Bronchial epithelial cell (primary cell): ENCODE measurements around the gene TSPAN18. TPM values are rescaled to one million over a fixed set of nuclear protein-coding genes. Genes with fewer than 3 reads are reported as not detected.

Source experiments
- DNase-seq: peaks from one replicate; pipeline ENCODE4 v3.0.0-alpha.2; 2010; ENCODE audit warnings: low read depth
- FAIRE-seq: peaks from 2 replicates; lab custom pipeline; 2011; peaks lifted over from hg19 to GRCh38; lab: Jason Lieb, UNC
- H3K27me3 ChIP-seq: 2 replicates; pipeline ENCODE4 v1.5.1; 2011; ENCODE audit warnings: low read length; ENCODE audit not compliant: control insufficient read depth, insufficient read depth
- H3K36me3 ChIP-seq: 2 replicates; pipeline ENCODE4 v1.5.1; 2011; ENCODE audit warnings: low read length; ENCODE audit not compliant: control insufficient read depth, insufficient read depth
- H3K4me3 ChIP-seq: 2 replicates; pipeline ENCODE4 v1.5.1; 2011; ENCODE audit warnings: mild to moderate bottlenecking, low read depth, low read length, control low read depth
- total RNA-seq: library from RNA; depleted of rRNA; stranded (reverse); fragments of >200 nt; gene quantifications from 2 replicates; pipeline ENCODE4 v1.2.1, GENCODE V29; 2014
- TF ChIP-seq, protein P1 (sequence below): IDR thresholded peaks from 2 replicates; pipeline ENCODE4 v1.5.1; 2011; ENCODE audit warnings: mild to moderate bottlenecking, moderate library complexity, low read length, control low read depth, inconsistent platforms; ENCODE audit not compliant: insufficient read depth, severe bottlenecking

The TSPAN18 gene
- total RNA-seq, 1 donor from 2014 or later = not detected

DNA sequence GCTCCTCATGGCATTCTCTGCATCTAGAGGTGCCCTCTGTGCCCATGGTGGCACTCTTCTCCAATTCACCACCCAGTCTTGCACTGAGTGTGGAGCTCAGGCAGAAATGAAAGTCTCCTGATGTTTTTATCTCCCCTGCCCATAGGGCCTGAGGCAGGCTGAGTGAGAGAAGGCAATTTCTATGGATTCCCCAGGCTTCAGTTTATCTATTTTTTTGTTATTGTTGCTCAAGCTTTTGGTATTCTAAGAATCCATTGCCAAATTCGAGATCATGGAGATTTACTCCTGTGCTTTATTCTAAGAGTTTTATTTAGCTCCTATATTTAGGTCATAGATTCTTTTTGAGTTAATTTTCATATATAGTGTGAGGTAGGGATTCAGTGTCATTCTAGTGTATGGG, 40.7 kb downstream of the TSPAN18 start:
- DNase-seq = no peak
- Histone ChIP-seq H3K27me3 (no peaks in the 10 kb centered on the region), H3K36me3 (no peaks in the 10 kb centered on the region), H3K4me3 (no peak overlapping the region)
- TF ChIP-seq, protein P1, sequence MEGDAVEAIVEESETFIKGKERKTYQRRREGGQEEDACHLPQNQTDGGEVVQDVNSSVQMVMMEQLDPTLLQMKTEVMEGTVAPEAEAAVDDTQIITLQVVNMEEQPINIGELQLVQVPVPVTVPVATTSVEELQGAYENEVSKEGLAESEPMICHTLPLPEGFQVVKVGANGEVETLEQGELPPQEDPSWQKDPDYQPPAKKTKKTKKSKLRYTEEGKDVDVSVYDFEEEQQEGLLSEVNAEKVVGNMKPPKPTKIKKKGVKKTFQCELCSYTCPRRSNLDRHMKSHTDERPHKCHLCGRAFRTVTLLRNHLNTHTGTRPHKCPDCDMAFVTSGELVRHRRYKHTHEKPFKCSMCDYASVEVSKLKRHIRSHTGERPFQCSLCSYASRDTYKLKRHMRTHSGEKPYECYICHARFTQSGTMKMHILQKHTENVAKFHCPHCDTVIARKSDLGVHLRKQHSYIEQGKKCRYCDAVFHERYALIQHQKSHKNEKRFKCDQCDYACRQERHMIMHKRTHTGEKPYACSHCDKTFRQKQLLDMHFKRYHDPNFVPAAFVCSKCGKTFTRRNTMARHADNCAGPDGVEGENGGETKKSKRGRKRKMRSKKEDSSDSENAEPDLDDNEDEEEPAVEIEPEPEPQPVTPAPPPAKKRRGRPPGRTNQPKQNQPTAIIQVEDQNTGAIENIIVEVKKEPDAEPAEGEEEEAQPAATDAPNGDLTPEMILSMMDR = no peak
- FAIRE-seq = no peak

DNA sequence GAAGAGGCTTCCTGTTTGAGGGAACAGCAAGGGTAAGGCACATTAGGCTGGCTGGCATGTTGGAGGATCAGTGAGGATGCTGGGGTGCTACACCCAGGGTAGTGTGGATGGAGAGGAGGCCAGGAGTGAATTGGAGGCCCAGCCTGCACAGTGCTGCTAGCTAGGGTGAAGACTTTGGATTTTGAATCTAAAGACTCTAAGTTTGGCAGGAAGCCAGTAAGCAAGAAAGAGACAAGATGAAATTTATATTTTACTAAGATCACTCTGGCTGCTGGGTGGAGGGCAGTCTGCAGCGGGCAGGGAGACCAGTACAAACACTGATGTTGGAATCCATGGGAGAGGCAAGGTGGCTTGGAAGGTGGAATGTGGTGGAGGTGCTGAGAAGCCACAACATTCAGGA, 43.6 kb downstream of the TSPAN18 start:
- H3K4me3 ChIP-seq = no peak overlapping the region
- FAIRE-seq = no peak
- no peaks in the 10 kb centered on the region for H3K36me3 ChIP-seq
- DNase-seq = no peak
- peaks cover 1% of the 10 kb centered on the region for H3K27me3 ChIP-seq
- TF ChIP-seq, protein P1 = no peak

DNA sequence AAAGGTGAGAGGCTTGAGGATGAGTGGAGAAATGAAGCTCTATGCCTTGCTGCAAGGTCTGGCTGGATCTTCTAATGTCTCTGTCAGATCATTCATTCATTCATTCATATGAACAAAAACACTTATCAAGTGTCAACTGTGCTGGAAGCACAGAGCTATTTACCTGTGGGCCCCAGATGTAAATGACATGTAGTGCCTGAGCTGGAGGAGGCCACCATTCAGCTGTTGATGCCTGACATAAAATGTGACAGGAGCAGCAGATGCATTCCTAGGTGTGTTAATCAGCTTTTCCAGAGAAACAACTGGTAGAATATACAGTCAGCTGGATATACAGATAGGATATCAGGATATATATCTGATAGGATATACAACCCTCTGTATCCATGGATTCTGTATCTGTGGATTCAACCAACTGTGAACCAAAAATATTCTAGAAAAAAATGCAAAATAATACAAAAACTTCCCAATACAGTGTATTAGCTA, 44.5 kb downstream of the TSPAN18 start:
- Histone ChIP-seq H3K27me3 (peaks cover 1% of the 10 kb centered on the region), H3K4me3 (no peak overlapping the region), H3K36me3 (no peaks in the 10 kb centered on the region)
- FAIRE-seq (no peak), DNase-seq (no peak)
- TF ChIP-seq, protein P1 = no peak

DNA sequence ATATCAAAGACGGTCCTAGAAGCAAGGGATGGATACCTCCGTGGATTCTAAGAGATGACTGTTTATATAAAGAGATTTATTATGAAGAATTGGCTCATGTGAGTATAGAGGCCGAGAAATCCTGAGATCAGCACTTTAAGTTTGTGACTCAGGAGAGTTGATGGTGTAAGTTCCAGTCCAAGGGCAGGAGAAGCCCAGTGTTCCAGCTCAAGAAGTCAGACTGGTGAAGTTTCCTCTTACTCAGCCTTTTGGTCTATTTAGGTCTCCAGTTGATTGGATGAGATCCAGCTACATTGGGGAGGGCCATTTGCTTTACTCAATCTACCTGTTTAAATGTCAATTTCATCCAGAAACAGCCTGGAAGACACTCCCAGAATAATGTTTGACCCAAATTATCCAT, 45.1 kb downstream of the TSPAN18 start:
- no peaks in the 10 kb centered on the region for H3K36me3 ChIP-seq
- no peak overlapping the region for H3K4me3 ChIP-seq
- peaks cover 1% of the 10 kb centered on the region for H3K27me3 ChIP-seq
- FAIRE-seq = no peak
- peak; percentile 16 for DNase-seq
- TF ChIP-seq, protein P1 = no peak

DNA sequence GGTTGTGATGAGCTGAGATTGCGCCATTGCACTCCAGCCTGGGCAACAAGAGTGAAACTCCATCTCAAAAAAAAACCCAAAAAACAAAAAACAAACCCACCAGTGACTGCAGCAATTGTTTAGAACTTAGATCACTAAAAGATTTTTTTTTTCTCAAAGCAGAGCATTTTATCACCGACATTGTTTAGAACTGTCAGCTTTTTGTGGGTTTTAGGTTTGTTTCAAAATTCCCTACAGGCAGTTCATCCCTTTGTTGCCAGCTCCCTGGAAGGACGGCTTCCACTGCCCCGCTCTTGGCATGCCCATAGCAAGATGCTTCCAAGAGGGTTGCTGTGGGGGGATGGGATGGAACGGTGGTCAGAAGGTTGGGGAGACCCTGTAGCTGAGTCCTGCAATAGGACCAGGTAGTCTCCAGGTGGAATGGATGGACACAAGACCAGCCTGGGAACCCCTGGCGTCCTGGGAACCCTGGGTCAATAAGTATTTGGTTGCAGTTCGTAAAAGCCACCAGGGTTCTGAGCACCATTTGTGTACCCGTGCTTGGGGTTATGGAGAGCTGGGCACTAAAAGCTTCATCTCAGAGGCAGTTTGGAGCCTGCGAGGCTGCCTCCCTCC, 46.7 kb downstream of the TSPAN18 start:
- no peaks in the 10 kb centered on the region for H3K36me3 ChIP-seq
- no peak for FAIRE-seq
- peaks cover 1% of the 10 kb centered on the region for H3K27me3 ChIP-seq
- no peak for DNase-seq
- TF ChIP-seq, protein P1 = no peak
- H3K4me3 ChIP-seq = no peak overlapping the region

DNA sequence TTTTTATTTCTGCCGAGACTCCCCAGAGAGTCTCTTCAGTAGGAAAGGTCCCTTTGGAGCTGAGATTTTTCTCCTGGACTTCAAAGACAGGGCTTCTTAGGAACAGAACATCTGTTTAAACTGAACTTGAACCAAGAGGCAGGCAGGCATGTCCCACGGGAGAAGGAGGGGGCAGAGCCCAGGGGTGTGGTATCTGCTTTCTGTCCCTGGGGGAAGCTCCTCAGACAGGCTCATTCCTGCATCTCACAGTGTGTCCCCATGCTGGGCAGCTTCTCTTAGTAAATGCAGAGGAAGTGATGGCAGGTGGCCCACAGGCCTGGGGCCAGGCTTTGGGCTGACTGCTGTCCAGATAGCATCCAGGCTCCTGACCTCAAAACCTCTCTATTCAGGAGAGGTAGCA, 47.3 kb downstream of the TSPAN18 start:
- DNase-seq = no peak
- FAIRE-seq = no peak
- Histone ChIP-seq H3K4me3 (no peak overlapping the region), H3K27me3 (peaks cover 1% of the 10 kb centered on the region), H3K36me3 (no peaks in the 10 kb centered on the region)
- TF ChIP-seq, protein P1 = no peak
